Keratinocyte (primary cell): Measurements from ENCODE around the gene TMEM39B.

Experiments used
- CTCF ChIP-seq, 3 experiments: IDR thresholded peaks in 1 of 3; conservative IDR thresholded peaks in 1 of 3; optimal IDR thresholded peaks in 1 of 3; 2 replicates in 2 of 3; 3 replicates in 1 of 3; pipeline versions ENCODE3 to v1.5.1; 2011; ENCODE audit warnings: low read length in 3 of 3, mild to moderate bottlenecking in 3 of 3, moderate library complexity in 2 of 3, control low read depth in 1 of 3, inconsistent platforms in 1 of 3; ENCODE audit not compliant: insufficient read depth in 2 of 3; ENCODE audit errors: extremely low read depth in 1 of 3
- EZH2 ChIP-seq: IDR thresholded peaks from one replicate; pipeline ENCODE4 v1.6.1; 2012; ENCODE audit warnings: inconsistent platforms, mild to moderate bottlenecking, low read length, moderate library complexity

DNA sequence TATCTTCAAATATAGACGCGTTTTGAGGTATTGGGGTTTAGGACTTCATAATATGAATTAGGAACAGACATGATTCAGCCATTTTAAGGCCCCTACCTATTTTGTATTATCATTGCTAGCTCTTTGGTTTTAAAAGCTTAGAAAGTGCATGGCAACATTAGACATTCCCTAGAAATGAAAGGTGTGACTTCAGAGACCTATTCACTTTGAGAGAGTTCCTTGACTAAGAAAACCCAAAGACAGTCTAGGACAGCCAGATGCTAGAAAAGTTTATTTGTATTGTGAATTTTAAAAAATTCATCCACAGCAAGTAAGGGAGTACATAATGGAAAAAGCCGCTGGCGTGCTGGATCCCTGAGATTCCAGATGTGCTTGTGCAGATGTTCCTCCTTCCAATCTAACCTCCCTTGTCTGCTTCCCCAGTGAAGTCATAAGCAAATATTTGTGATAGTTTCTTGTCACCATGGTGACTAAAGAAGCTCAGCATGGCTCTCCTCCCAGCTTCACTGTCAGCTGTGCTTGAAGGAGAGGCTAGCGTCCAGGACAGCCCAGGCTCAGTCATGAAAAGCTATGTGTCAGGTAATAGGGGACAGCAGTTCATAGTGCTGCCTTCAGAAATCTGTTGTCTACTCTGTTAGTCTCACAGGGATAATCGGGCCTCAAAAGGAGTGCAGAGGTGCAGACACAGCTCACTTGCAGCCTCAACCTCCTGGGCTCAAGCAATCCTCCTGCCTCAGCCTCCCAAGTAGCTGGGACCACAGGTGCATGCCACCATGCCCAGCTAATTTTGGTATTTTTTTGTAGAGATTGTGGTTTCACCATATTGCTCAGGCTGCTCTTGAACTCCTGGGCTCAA is 69.9 kb downstream of the TMEM39B start:
- TF ChIP-seq CTCF (optimal IDR thresholded peaks at IDR 0.05 in 1 of 3, IDR thresholded peaks at IDR 0.05 in 1 of 3, conservative IDR thresholded peaks at IDR 0.05 in 1 of 3; ENCODE audit: extremely low read depth in 1 of 3, insufficient read depth in 2 of 3, low read length in 3 of 3) (no peak), EZH2 (no peak)
